Activated naive CD4-positive, alpha-beta T cell treated with anti-CD3 and anti-CD28 coated beads, Interleukin-2, amount 50 U/mL, for 16 hours (primary cell): ENCODE data around the gene TPO.
"Not testable (repeated sequence)": the region's sequence is repeated elsewhere in the genome, so short reads cannot be mapped to it uniquely, and the experiment has no call there.

Experiments used
- DNase-seq: peaks from one replicate; pipeline ENCODE4 v3.0.0-alpha.2; 2020

The TPO gene

DNA sequence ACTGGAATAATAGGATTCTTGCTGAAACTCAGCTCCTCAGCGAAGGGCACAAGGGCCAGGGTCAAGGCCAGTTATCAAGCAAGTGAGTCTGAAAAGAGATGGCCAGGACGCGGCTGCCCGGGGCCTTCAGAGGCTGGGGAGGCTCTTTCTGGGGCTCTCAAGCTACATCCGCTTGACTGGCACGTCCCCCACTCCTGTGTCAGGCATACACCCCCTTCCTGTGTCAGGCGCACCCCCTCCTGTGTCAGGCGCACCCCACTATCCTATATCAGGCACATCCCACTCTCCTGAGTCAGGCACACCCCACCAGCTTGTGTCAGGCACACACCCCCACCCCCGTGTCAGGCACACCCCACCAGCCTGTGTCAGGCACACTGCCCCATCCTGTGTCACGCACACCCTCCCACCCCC lies 91.8 kb downstream of the TPO start:
- DNase-seq, result peak; percentile 5

DNA sequence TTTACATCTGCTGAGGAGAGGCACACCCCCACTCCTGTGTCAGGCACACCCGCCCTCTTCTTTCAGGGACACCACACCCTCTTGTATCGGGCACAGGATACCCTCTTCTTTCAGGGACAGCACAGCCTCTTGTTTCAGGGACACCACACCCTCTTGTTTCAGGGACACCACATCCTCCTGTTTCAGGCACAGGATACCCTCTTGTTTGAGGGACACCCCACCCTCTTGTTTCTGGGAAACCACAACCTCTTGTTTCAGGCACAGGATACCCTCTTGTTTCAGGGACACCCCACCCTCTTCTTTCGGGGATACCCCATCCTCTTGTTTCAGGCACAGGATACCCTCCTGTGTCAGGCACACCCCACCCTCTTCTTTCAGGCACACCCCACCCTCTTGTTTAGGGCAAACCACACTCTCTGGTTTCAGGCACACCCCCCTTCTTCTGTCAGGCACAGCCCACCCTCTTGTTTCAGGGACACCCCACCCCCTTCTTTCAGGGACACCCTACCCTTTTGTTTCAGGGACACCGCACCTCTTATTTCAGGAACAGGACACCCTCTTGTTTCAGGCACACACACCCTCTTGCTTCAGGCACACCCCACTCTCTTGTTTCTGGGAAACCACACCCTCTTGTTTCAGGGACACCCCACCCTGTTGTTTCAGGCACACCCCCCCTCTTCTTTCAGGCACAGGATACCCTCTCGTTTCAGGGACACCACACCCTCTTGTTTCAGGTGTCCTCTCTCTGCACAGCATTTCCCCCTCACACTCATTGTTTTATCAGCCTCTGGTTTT lies 96.2 kb downstream of the TPO start:
- DNase-seq, result peak; percentile 10

DNA sequence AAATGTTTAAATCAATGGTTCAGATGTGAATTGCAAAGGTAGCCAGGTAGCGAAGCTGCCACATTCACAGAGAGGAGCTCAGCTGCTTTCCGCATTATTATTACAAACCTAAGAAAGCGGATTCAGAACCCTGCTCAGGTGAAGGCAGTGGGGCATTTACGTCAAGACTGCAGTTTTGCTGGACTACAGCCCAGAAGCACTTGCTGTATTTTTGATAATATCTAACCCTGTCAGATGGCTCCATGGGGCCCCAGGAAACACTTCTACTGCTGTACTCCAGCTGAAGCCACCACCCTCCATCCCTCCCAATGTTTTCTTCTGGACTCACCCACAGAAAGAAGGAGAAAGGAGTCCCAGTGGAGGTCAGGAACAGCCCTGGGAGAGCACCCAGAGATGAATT lies 96.9 kb downstream of the TPO start:
- no peak for DNase-seq

GRCh38 chr2:1511455-1511854 lies 98.2 kb downstream of the TPO start:
- no peak for DNase-seq

- no peak for DNase-seq
Observed at GRCh38 chr2:1512321-1513289, 99.3 kb downstream of the TPO start.

DNA sequence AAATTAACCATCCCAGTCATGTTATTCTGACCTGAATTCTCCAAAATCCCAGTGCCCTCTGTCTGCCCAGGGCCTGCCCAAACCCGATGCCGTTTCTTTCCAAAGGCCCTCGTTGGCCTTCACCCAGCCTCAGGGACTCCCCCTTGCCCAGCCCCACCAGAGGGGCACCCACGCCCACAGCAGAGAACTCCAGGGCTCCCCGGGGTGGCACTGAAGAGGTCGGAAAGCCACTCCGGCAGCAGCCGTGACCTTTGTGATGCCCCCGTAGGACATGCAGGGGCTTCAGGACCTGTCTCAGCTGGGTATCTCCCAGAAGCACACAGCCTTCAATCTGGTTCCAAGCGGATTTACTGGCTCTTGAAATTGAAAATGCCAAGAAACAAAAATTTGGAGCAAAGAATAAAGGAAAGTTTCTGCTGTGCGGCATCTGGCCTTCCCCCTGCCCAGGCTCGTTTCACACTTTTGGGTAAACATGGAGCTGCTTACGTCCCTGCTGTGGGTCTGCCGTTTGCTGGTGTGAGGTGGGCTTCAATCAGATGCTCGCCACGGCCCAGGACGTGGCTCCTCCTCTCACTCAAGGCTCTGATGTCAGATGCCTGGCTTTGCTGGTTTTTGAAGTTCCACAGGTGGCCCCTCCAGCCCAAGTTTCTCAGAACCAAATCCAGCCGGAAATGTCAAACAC lies 101.3 kb downstream of the TPO start:
- no peak for DNase-seq

GRCh38 chr2:1515073-1515430 lies 101.8 kb downstream of the TPO start:
- DNase-seq, result no peak

DNA sequence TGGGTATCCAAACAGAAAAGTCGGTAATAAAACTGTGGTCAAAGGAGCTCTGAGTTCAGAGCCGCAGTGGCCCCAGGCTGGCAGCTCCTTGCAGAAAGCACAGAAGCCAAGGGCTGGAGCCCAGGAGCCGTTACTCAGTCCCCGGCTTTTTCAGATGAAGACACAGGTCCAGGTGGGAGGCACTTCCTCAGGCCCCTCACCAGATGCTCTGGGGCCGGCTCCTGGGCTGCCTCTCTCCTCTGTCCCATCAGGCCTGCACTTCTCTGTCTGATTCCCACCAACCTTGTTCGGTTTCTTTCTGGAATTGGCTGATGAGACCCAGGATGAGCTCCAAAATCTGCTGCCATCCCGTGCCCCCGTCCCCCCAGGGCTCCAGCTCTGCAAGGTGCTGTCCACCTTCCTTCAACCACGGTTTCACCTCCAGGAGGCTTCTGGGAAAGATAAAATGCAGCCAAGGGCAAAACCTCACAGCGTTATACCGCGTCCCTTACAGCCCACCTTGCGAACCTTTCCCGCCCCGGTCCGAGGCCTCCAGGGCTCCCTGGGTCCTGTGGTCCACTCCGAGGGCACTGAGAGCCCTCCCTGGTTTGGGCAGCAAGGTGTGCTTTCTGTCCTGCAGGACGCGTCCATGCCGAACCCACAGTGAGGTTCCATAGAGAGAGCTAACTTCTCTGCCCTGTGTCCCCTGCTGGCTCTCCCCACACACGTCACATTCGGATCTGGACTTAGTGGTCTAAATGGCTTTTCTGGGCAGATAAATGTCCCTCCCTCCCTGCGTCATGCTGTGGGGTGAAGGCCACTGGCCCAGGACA lies 102.9 kb downstream of the TPO start:
- DNase-seq, result no peak

DNA sequence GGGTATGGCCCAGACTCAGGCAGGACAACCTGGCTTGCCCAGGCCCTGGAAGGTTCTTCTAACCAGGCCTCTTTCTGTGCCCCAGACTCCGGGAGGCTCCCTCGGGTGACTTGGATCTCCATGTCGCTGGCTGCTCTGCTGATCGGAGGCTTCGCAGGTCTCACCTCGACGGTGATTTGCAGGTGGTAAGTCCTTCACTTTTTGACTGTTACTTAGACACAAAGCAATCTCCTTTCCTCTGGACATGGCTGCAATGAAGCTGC lies 103.5 kb downstream of the TPO start:
- DNase-seq, result no peak

DNA sequence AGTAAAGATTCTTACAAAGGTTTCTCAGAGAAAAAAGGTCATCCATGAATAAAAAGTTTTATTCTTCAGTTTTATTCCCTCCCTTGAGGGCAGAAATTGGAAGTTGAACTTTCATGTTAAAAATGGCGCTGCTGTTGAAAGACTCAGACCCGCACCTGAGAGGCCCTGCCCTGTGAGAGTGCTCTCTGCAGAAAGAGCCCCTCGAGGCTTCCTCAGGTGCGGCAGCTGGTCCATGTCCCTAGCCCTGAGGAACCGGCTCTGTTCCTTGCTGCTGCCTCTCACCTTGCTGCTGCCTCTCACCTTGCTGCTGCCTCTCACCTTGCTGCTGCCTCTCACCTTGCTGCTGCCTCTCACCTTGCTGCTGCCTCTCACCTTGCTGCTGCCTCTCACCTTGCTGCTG lies 104.0 kb downstream of the TPO start:
- not testable (repeated sequence) for DNase-seq

DNA sequence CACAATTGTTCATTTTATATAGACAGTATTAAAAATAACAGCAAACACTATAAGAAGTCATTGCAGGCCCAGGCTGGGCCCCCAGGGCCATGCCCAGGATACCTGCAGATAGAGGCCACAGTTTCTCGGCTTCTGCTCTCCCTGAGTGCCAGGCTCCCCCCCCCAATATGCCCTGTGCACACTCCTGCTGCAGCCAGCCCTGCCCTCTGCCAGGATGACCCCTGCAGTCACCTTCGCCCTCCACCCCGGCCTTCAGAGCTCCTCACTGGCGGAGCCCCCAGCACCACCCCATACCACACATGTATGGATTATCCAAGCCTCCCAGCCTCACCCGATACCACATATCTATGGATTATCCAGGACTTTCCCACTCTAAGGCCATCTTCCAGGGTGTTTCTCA lies 104.5 kb downstream of the TPO start:
- no peak for DNase-seq

- DNase-seq, result no peak
Observed at GRCh38 chr2:1518331-1518803, 105.1 kb downstream of the TPO start.

GRCh38 chr2:1518867-1519530 lies 105.7 kb downstream of the TPO start:
- DNase-seq, result no peak

- no peak for DNase-seq
Observed at GRCh38 chr2:1521191-1521877, 108.1 kb downstream of the TPO start.

DNA sequence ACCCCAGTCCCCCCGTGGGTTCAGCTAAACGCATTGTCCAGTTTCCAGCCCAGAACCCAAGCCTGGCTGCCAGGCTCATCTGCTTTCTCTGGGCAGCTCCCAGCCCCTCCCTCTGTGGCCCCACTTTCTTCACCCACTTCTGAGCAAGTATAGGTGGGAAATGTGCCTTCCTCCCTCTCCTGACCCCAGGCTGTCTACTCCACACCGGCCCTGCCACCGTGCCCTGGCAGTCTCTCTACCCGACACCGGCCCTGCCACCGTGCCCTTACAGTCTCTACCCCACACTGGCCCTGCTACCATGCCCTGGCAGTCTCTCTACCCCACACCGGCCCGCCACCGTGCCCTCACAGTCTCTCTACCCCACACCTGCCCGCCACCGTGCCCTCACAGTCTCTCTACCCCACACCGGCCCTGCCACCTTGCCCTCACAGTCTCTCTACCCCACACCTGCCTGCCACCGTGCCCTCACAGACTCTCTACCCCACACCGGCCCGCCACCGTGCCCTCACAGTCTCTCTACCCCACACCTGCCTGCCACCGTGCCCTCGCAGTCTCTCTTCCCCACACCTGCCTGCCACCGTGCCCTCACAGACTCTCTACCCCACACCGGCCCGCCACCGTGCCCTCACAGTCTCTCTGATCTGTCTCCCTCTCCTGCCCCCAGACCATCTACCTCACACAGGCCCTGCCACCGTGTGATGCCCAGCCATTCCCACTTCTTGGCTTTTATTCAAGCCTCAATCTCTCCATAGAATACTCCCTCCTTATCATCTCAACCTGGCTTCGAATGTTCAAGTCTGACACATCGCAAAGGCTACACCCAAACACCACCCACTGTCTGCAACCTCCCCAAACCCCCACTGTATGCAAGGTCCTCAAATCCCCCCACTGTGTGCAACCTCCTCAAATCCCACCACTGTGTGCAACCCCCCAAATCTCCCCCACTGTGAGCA lies 108.9 kb downstream of the TPO start:
- no peak for DNase-seq

DNA sequence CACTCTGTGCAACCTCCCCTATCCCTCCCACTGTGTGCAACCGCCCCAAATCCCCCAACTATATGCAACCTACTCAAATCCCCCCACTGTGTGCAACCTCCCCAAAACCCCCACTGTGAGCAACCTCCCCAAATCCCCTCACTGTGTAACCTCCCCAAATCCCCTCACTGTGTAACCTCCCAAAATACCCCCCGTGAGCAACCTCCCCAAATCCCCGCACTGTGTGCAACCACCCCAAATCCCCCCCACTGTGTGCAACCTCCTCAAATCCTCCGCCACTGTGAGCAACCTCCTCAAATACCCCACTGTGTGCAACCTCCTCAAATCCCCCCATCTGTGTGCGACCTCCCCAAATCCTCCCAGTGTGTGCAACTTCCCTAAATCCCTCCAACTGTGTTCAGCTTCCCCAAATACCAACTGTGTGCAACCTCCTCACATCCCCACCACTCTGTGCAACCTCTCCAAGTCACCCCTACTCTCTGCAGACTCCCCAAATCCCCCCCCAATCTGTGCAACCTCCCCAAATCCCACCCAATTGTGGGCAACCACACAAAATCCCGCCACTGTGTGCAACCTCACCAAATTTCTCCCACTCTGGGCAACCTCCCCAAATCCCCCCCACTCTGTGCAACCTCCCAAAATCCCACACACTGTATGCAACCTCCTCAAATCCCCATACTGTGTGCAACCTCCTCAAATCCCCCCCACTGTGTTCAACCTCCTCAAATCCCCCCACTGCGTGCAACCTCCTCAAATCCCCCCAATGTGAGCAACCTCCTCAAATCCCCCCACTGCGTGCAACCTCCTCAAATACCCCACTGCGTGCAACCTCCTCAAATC lies 114.1 kb downstream of the TPO start:
- DNase-seq, result no peak

GRCh38 chr2:1528273-1529064 lies 115.2 kb downstream of the TPO start:
- DNase-seq, result no peak

GRCh38 chr2:1538663-1539062 lies 125.4 kb downstream of the TPO start:
- DNase-seq, result no peak

- DNase-seq, result no peak
Observed at GRCh38 chr2:1539441-1539840, 126.2 kb downstream of the TPO start.
